ENCODE results near the gene BAHCC1. TPM values are rescaled to one million over a fixed set of nuclear protein-coding genes. Genes with fewer than 3 reads are reported as not detected.

The BAHCC1 gene
- total and polyA plus RNA-seq, 2 of the 8 experiments (the other 6 are each of a cell fraction or from before 2014, with no cell fraction given) = 0.26 to 0.58 TPM

GRCh38 chr17:81414756-81415516, 19.7 kb downstream of the BAHCC1 start (continued):
- no peak for TF ChIP-seq CTCF (IDR thresholded peaks at IDR 0.05; ENCODE audit: control extremely low read depth in 1 of 3, insufficient read depth in 1 of 3, low read depth in 1 of 3, low read length in 3 of 3)
- TF ChIP-seq NANOG (IDR thresholded peaks at IDR 0.05; ENCODE audit: insufficient read depth, low read depth, low read length, poor library complexity, severe bottlenecking) = no peak
- TF ChIP-seq EGR1 (IDR thresholded peaks at IDR 0.05; ENCODE audit: borderline replicate concordance, low read depth, low read length) = no peak
- no peak for TF ChIP-seq NRF1 (IDR thresholded peaks at IDR 0.05; ENCODE audit: low read depth, low read length)

All from H1 (cell line).